ENCODE results near the gene EIF4E3. TPM values are rescaled to one million over a fixed set of nuclear protein-coding genes. Genes with fewer than 3 reads are reported as not detected.

Gene EIF4E3
- polyA plus RNA-seq, 6 donors from 2014 or later, result 2.1 to 5.1 (median 3.1) TPM

DNA sequence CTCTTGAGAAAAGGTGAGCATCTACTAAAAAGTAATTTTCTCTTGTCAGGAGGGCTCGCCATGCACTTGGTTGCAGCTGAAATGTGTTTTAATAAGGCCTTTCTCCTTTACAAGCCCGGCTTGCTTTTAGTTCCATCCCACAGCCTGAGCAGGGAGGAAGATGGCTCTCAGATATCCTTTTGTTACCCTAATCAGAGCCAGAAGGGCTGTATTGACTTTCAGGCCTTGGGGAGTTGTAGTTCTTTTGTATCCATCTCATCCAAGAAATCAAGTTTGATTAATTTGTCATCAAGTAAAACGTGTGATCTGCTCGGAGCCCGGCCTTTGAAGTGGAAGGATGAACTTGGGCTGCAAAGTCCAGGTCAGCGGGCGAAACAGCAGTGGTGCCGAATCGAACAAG is 52.9 kb downstream of the EIF4E3 start:
- H3K4me3 Mint-ChIP-seq, result no peak overlapping the region
- DNase-seq (no peak), ATAC-seq (ENCODE audit: low read depth in 2 of 2) (no peak)
- H3K9me3 Mint-ChIP-seq, result peaks cover 0 to 4% (median 0%) of the 10 kb centered on the region in 7 donors
- no peaks in the 10 kb centered on the region for H3K4me1 Mint-ChIP-seq
- H3K27me3 Mint-ChIP-seq, result no peaks in the 10 kb centered on the region
- H3K36me3 Mint-ChIP-seq, result no peaks in the 10 kb centered on the region
- no peak overlapping the region for H3K27ac Mint-ChIP-seq

DNA sequence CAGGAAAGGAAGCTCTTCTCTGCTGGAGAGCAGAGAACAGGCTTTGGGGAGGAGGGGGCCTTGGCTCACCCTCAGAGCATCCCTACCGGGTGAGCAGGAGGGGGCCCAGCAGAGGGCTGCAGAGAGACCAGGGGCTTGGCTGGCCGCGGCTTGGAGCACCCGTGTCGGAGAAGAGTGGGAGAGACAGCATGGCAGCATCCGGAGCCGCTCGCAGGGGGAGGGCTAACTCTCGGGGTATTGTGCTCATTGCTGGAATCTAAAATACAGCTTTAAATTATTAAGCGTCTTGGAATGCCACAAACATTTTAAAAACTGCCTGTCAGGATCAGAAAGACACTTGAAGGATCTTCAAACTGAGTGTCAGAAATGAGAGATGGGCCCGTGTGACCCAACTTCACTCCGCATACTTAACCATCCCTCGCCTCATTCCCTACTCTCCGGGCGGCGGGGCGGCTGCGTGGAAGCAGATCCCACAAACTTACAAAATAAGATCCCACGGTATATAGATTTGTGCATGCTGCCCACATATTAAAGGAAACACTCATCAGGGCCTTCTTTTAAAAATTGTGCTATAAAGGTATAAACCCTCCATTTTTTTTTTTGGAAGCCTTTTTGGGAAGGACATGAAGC is 53.9 kb downstream of the EIF4E3 start:
- no peak for DNase-seq
- Mint-ChIP-seq H3K9me3 (peaks cover 0 to 4% (median 0%) of the 10 kb centered on the region in 7 donors), H3K36me3 (peaks cover 0 to under 1% of the 10 kb centered on the region in 2 donors), H3K27me3 (no peaks in the 10 kb centered on the region), H3K4me3 (no peak overlapping the region), H3K4me1 (no peaks in the 10 kb centered on the region), H3K27ac (no peak overlapping the region)
- no peak for ATAC-seq (ENCODE audit: low read depth in 2 of 2)

- Mint-ChIP-seq H3K4me1 (no peaks in the 10 kb centered on the region), H3K27me3 (peaks cover 0 to 8% (median 6%) of the 10 kb centered on the region in 3 donors), H3K27ac (no peak overlapping the region), H3K4me3 (no peak overlapping the region), H3K9me3 (peaks cover 8 to 13% (median 11%) of the 10 kb centered on the region in 7 donors), H3K36me3 (peaks cover 6 to 11% of the 10 kb centered on the region in 2 donors)
- ATAC-seq (ENCODE audit: low read depth in 2 of 2) (no peak), DNase-seq (no peak)
Observed at GRCh38 chr3:71662568-71662967, 62.6 kb downstream of the EIF4E3 start.

DNA sequence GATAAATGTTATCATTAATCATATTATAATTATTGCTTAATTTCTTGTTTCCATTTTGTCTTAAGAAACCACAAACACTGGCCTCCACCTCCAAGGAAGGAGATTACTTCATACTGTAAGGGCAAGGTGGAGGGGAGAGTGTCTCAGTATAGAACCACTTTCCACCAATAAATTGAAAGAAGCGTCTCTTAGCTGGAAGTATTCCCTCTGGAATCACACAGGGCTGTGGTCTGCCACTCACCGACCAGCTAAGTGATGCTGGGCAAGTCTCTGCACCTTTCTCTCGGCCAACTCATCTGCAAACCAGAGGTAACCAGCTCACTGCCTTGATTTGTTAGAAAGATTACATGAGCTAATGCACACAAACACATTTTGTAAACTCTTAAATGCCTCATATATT is 63.1 kb downstream of the EIF4E3 start:
- Mint-ChIP-seq H3K27me3 (peaks cover 0 to 8% (median 6%) of the 10 kb centered on the region in 3 donors), H3K4me1 (no peaks in the 10 kb centered on the region), H3K4me3 (no peak overlapping the region), H3K36me3 (peaks cover 6 to 11% of the 10 kb centered on the region in 2 donors), H3K27ac (no peak overlapping the region), H3K9me3 (peaks cover 8 to 13% (median 11%) of the 10 kb centered on the region in 7 donors)
- no peak for ATAC-seq (ENCODE audit: low read depth in 2 of 2)
- no peak for DNase-seq

DNA sequence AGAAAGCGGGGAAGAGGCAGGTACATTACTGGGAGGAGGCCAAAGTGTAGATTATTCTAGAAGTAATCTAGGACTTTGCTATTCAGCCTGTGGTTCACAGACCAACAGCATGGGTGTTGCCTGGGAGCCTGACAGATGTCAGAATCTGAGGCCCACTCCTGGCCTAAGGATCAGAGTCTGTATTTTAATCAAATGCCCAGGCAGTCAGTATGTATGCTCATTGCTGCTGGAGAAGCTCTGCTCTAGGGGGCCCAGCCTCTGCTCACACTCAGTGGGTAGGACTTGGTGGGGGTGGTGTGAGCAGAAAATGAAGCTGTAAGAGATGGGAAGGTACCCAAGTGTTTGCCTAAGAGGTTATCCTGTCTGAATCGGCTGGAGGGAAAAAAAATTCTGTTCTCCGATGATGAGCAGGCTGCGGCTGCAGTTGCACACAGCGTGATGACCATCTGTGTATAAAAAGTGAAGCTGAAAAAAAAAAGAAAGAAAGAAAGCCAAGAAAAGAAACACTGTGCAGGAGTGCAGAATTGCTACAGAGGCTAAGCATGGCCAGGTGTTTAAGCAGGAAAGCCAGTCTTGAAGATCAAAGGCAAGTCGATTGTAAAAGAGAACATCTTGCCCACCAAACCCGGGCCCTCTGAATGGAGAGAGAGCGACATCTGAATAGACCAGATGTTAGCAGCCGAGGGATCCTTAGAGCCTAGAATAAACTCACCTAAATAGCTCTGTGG is 65.2 kb downstream of the EIF4E3 start:
- H3K4me1 Mint-ChIP-seq, result no peaks in the 10 kb centered on the region
- H3K27ac Mint-ChIP-seq, result peak overlapping the region in 1 of 6 donors; percentile 19
- no peak for DNase-seq
- ATAC-seq (ENCODE audit: low read depth in 2 of 2), result no peak
- no peaks in the 10 kb centered on the region for H3K27me3 Mint-ChIP-seq
- peaks cover 0 to 3% (median 0%) of the 10 kb centered on the region in 7 donors for H3K9me3 Mint-ChIP-seq
- no peaks in the 10 kb centered on the region for H3K36me3 Mint-ChIP-seq
- H3K4me3 Mint-ChIP-seq, result no peak overlapping the region

DNA sequence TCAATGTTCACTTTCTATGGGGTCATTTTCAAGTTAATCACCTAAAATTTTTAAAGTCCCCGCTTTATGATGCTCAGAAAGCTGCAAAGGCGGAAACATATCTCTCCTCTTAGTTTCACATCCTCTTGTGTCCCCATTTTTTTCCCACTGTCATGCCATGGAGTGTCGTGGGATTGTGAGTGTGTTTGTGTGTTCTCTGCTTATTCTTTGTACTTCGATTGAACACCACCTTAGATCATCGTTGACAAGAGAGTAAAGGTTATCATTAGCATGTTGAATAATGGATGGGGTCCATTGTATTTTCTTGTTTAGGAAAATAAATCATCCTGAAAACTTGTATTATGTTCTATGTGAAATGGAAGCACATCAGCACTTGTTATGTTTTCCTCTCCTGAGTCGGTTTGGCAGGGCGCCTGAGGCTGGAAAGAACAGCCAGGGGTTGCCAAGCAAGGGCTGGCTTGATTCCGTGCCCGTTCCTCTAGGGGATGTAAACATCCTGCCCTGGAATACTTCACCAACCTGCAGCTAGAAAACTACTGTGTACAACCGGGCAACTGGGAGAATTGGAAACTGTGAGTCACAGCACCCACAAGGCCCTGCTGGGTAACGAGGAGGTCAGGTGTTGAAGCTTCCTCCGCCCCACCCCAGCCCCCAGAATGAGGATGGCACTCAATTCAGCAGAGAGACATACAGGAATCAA is 67.2 kb downstream of the EIF4E3 start:
- DNase-seq (no peak), ATAC-seq (ENCODE audit: low read depth in 2 of 2) (no peak)
- Mint-ChIP-seq H3K27ac (no peak overlapping the region), H3K4me3 (no peak overlapping the region), H3K36me3 (no peaks in the 10 kb centered on the region), H3K9me3 (no peaks in the 10 kb centered on the region), H3K27me3 (no peaks in the 10 kb centered on the region), H3K4me1 (peaks cover 0 to under 1% (median 0%) of the 10 kb centered on the region in 3 donors)

DNA sequence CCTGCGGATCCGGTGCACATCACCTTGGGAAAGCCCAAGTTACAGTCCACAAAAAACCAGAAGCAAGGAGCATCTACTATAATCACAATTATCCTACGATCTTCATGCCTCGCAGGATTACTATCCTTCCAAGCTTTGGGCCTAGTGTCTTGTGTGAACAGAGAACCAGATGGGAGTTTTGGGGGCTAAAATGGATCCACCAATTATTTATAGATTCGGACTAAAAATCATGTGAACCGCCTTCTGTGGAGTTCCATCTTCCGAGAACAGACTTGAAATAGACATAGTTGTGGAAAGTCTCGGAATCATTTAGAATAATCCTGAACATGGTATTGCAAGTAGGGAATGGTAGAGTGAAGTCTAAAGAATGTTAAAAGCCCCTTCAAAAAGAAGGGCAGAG is 70.1 kb downstream of the EIF4E3 start:
- DNase-seq (no peak), ATAC-seq (ENCODE audit: low read depth in 2 of 2) (no peak)
- H3K9me3 Mint-ChIP-seq, result no peaks in the 10 kb centered on the region
- peaks cover 3 to 5% (median 4%) of the 10 kb centered on the region in 3 donors for H3K4me1 Mint-ChIP-seq
- no peak overlapping the region for H3K4me3 Mint-ChIP-seq
- no peak overlapping the region for H3K27ac Mint-ChIP-seq
- H3K27me3 Mint-ChIP-seq, result no peaks in the 10 kb centered on the region
- no peaks in the 10 kb centered on the region for H3K36me3 Mint-ChIP-seq

DNA sequence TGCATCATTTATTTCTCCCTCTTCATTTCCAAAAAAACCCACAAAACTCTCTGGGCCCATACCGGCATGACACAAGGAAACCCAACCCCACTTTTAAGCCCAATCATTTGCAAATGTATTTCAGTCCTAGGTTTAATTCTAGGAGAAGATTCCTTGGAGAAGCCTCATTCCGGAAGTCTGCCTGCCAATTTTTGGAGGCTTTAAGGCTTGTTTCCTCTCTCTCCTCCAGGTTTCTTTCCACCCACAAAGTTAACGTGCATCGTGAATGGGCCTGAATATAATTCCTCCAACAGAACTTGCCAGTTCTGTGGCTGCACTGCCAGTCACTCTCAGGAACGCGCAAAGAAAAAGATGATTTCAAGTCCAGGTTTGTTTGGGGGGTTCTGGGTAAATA is 71.8 kb downstream of the EIF4E3 start:
- Mint-ChIP-seq H3K27me3 (peaks cover 0 to 11% (median 3%) of the 10 kb centered on the region in 3 donors), H3K4me3 (no peak overlapping the region), H3K27ac (no peak overlapping the region), H3K36me3 (no peaks in the 10 kb centered on the region), H3K9me3 (no peaks in the 10 kb centered on the region), H3K4me1 (peaks cover 3 to 5% (median 4%) of the 10 kb centered on the region in 3 donors)
- ATAC-seq (ENCODE audit: low read depth in 2 of 2) (no peak), DNase-seq (no peak)

- H3K36me3 Mint-ChIP-seq, result no peaks in the 10 kb centered on the region
- peaks cover 3 to 5% (median 4%) of the 10 kb centered on the region in 3 donors for H3K4me1 Mint-ChIP-seq
- peaks cover 0 to 11% (median 4%) of the 10 kb centered on the region in 3 donors for H3K27me3 Mint-ChIP-seq
- DNase-seq (peak; percentile 42), ATAC-seq (ENCODE audit: low read depth in 2 of 2) (peak; percentile 48 to 59)
- no peaks in the 10 kb centered on the region for H3K9me3 Mint-ChIP-seq
- no peak overlapping the region for H3K4me3 Mint-ChIP-seq
- H3K27ac Mint-ChIP-seq, result no peak overlapping the region
Observed at GRCh38 chr3:71652781-71653413, 72.3 kb downstream of the EIF4E3 start.

GRCh38 chr3:71651625-71652024 is 73.6 kb downstream of the EIF4E3 start:
- H3K4me3 Mint-ChIP-seq, result no peak overlapping the region
- peaks cover 0 to 11% (median 4%) of the 10 kb centered on the region in 3 donors for H3K27me3 Mint-ChIP-seq
- H3K9me3 Mint-ChIP-seq, result no peaks in the 10 kb centered on the region
- H3K27ac Mint-ChIP-seq, result peak overlapping the region in 2 of 6 donors; percentile 18 to 37
- DNase-seq (no peak), ATAC-seq (ENCODE audit: low read depth in 2 of 2) (no peak)
- no peaks in the 10 kb centered on the region for H3K36me3 Mint-ChIP-seq
- peaks cover 3 to 5% (median 4%) of the 10 kb centered on the region in 3 donors for H3K4me1 Mint-ChIP-seq

GRCh38 chr3:71650372-71650771 is 74.8 kb downstream of the EIF4E3 start:
- Mint-ChIP-seq H3K9me3 (no peaks in the 10 kb centered on the region), H3K4me3 (no peak overlapping the region), H3K27ac (no peak overlapping the region), H3K36me3 (no peaks in the 10 kb centered on the region), H3K4me1 (peaks cover 3 to 5% (median 4%) of the 10 kb centered on the region in 3 donors), H3K27me3 (peaks cover 0 to 11% (median 4%) of the 10 kb centered on the region in 3 donors)
- DNase-seq, result no peak
- no peak for ATAC-seq (ENCODE audit: low read depth in 2 of 2)

GRCh38 chr3:71649757-71650156 is 75.4 kb downstream of the EIF4E3 start:
- Mint-ChIP-seq H3K9me3 (no peaks in the 10 kb centered on the region), H3K27me3 (peaks cover 0 to 11% (median 4%) of the 10 kb centered on the region in 3 donors), H3K4me1 (peaks cover 3 to 5% (median 4%) of the 10 kb centered on the region in 3 donors), H3K4me3 (no peak overlapping the region), H3K36me3 (no peaks in the 10 kb centered on the region), H3K27ac (no peak overlapping the region)
- DNase-seq, result no peak
- no peak for ATAC-seq (ENCODE audit: low read depth in 2 of 2)

- H3K9me3 Mint-ChIP-seq, result no peaks in the 10 kb centered on the region
- DNase-seq (no peak), ATAC-seq (ENCODE audit: low read depth in 2 of 2) (no peak)
- peaks cover 0 to 11% (median 8%) of the 10 kb centered on the region in 3 donors for H3K27me3 Mint-ChIP-seq
- H3K4me1 Mint-ChIP-seq, result peaks cover 2% of the 10 kb centered on the region in 3 donors
- H3K27ac Mint-ChIP-seq, result no peak overlapping the region
- no peak overlapping the region for H3K4me3 Mint-ChIP-seq
- no peaks in the 10 kb centered on the region for H3K36me3 Mint-ChIP-seq
Observed at GRCh38 chr3:71647751-71648150, 77.5 kb downstream of the EIF4E3 start.

Data from naive B cell (primary cell).